HTR-8/SVneo (cell line): ENCODE results near the gene SMPD3.
A peak's percentile ranks its signal among the peaks of the same experiment; 100 is the strongest.

ENCODE experiments used
- DNase-seq: peaks from one replicate; pipeline ENCODE4 v3.0.0; 2011; ENCODE audit warnings: low spot score, mixed read lengths; ENCODE audit not compliant: insufficient read length
- FAIRE-seq: peaks from 2 replicates; lab custom pipeline; 2011; peaks lifted over from hg19 to GRCh38; lab: Jason Lieb, UNC

Gene SMPD3

DNA sequence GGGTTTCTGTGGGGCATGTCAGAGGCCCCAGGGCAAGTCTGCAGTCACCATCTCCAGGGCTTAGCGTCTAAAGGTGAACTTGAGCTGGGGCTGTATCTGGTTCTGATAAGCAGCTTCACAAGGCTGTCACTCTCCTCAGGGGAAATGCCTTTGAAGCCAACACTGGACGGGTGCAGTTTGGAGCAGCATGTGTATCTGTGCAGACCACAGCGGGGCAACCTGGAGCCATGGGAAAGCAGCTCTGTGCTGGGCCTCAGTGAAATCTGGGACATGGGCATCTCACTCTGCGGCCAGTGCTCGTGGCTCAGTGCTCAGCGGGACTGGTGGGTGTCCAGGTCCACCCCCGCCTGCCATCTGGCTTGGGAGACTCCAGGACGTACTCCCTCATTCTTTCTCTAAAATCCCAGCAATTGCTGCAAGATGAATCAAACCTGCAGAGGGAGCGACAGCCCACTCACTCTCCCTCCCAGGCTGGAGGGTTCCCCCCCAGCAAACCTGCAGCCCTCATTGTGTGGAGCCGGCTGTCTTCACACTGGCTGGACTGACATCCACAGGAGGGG, 74.0 kb downstream of the SMPD3 start:
- DNase-seq = no peak
- no peak for FAIRE-seq

GRCh38 chr16:68373528-68374245, 74.6 kb downstream of the SMPD3 start:
- FAIRE-seq (no peak), DNase-seq (no peak)

GRCh38 chr16:68372806-68373205, 75.5 kb downstream of the SMPD3 start:
- FAIRE-seq (no peak), DNase-seq (no peak)

DNA sequence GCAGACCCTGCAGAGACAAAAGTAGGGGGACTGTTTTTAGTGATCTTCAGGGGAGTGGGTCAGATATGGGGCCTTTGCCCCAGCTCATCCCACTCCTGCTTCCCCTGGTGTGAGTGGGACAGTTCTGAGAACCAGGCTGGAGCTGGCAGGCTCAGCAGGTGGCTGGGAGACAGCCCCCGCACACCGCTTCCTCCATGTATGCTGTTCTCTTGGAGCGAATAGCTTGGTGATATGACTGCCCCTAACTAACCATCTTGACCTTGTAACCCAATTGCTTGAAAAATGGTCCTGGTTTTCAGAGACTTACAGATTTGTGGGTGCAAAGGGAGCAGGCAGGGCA, 76.0 kb downstream of the SMPD3 start:
- FAIRE-seq = no peak
- DNase-seq = no peak

DNA sequence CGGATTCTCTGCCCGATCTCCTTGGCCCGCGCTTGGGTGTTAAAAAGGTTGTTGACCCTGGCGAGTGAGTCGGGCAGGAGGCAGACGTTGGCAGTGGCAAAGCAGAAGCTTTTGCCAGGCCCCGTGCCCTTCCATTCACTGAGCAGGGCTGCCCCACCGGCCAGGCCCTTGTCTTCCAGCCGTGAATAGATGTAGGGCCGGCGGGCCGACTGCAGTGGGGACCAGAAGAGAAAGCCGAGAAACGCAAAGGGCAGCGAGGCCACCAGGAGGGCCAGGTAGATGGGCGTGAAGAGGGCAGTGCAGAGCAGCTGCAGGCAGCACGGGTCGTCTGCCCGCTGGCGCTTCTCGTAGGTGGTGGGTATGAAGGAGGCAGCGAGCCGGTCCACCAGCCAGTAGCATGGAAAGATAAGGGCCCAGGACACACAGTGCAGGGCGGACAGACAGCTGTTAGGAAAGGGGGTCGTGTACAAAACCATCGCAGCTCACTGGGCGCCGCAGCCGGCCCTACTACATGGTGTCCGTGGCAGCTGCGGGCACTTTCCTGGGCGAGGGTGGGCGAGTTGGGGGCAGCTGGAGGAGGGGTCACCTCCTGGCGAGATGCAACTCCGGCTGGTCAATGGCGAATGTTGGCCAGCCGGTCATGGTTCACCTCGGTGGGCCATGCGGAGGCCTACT, 76.5 kb downstream of the SMPD3 start:
- FAIRE-seq = no peak

GRCh38 chr16:68371276-68371651, 77.0 kb downstream of the SMPD3 start:
- DNase-seq = no peak
- FAIRE-seq = no peak

More for the DNA sequence above, 76.5 kb downstream of the SMPD3 start:
- no peak for DNase-seq

DNA sequence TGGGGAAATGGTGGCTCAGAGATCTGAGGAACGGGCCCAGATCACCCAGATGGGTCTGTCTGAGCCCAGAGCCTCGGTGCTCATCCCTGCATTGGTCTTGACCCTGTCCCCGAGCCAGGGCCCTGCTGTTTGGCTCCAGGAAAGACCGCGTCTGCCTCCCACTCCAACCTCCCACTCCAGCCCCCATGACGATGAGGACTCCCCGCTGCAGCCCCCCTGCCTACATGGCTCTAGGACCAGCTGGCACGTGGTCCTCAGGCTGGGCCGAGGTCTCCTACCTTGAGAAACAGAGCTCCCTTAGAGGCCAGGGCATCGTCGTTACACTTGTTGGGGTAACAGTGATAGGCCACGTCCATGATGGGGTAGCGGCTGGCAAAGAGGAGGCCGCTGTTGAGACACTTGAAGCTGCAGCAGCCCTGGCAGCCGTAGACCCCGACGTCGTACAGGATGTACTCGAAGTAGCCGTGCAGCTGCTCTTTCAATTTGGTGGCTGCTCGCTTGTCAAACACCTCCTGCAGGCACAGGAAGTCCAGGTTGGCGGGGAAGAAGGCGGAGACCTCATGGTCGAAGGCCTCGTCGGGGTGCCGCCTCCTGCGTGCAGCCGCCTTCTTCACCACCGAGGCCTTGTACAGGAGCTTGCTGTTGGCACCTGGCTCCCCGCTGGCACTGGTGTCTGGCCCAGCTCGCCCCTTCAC, 77.6 kb downstream of the SMPD3 start:
- peak; percentile 59 for FAIRE-seq
- no peak for DNase-seq

DNA sequence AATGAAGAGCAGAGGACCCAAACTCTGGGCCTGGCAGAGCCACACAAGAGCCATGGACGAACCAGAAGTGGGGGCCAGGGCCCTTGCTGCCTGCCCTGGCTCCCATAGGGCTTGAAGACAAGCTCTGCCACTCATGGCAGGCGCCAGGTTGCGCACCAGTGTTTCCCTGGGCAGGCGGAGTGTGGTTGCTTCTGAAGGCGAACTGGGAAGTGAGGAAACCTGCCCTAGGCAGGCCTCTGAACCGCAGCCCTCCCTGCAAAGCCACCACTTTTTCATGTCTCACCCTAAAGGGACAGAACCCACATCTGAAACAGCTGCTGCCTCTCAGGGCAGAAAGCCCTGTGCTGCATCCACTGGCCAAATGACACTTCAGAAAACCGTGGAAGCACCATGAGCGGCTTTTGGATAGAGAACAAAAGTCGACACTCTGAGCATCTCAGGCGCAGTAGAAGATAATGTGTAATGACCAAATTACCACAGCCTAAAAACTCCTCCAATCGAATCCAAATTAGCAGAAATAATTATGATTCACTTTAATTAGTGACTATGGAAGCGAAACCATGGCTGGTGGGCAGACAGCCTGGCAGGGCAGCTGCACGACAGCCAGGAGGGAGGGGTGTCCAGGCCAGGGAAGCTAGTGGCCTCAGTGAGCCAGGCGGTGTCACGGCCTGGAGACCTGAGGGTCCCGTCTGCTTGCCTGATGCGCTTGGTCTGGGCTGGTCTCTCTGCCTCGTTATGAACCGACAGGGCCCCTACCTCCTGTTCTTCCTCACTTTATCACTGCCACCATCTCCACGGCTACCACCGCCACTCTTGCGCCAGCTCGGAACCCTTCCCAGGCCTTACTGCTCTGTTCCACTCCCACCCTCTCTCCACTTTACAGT, 78.4 kb downstream of the SMPD3 start:
- DNase-seq = no peak
- no peak for FAIRE-seq

GRCh38 chr16:68369168-68369567, 79.1 kb downstream of the SMPD3 start:
- FAIRE-seq = no peak

GRCh38 chr16:68368301-68368888, 79.9 kb downstream of the SMPD3 start:
- no peak for FAIRE-seq

More at GRCh38 chr16:68369168-68369567, 79.1 kb downstream of the SMPD3 start:
- no peak for DNase-seq

GRCh38 chr16:68367891-68368290, 80.4 kb downstream of the SMPD3 start:
- DNase-seq (no peak), FAIRE-seq (no peak)

More at GRCh38 chr16:68368301-68368888, 79.9 kb downstream of the SMPD3 start:
- no peak for DNase-seq

DNA sequence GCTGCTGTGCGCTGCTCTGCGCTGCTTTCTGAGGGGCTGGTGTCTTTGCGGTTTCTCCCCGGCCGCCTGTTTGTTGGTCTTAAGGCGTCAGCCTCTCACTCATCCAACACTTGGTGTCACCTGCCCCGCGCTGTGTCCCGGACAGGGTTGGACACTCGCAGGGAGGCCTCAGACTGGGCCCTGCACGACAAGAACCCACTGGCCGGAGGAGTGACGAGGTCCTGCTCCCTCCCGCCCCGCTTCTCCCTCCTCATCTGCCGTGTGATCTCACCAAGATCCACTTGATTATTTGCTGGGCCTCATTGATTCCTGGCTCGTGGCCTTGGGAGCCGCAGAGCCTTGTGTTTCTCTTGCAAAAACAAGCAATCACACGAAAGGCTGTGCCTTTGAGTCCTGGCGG, 80.9 kb downstream of the SMPD3 start:
- no peak for DNase-seq
- FAIRE-seq = no peak

DNA sequence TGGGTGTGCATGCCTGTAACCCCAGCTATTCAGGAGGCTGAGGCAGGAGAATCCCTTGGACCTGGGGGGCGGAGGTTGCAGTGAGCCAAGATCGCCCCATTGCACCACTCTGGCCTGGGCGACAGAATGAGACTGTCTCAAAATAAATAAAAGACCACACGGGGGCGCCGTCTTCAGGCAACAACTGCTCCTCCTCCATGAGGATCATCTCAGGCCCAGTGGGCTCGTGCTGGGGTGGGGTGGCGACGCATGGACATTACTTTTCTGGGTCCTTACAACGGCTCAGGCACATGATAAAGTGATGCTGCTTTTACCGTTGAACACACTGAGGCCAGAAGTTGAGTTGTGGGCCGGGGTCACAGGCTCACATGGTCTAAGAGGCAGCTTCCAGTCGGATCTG, 81.3 kb downstream of the SMPD3 start:
- no peak for FAIRE-seq
- DNase-seq = peak; percentile 64

GRCh38 chr16:68366062-68366461, 82.2 kb downstream of the SMPD3 start:
- FAIRE-seq = peak; percentile 9

DNA sequence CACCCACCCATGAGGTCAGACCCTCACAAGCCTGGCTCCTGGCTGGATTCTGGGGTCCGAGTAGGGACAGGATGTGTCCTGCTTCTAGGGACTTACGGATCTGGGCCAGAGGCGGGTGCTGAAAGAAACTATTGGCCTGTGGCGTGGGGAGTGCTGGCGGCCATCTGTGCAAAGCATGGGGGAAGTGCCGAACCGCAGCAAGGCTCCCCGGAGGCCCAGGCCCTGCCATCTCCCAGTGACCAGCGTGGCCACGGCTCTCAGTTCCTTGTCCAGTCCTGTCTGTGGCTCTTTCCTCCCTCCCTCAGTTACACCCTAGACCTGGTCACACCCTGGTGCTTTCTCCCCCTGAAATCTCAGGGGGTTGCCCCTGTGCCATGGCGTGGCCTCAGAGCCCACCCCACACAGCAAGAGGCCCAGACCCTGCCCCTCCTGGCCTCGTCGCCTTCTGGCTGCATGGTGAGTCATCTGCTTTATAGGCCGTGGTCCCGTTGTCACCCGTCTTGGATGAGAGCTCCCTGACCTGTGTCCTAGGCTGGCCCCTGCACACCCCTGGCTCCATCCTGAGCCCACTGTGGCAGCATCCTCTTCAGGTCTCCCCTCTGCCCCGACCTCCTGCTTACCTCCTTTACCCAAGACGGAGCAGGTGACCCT, 83.0 kb downstream of the SMPD3 start:
- no peak for FAIRE-seq
- no peak for DNase-seq

More at GRCh38 chr16:68366062-68366461, 82.2 kb downstream of the SMPD3 start:
- no peak for DNase-seq

DNA sequence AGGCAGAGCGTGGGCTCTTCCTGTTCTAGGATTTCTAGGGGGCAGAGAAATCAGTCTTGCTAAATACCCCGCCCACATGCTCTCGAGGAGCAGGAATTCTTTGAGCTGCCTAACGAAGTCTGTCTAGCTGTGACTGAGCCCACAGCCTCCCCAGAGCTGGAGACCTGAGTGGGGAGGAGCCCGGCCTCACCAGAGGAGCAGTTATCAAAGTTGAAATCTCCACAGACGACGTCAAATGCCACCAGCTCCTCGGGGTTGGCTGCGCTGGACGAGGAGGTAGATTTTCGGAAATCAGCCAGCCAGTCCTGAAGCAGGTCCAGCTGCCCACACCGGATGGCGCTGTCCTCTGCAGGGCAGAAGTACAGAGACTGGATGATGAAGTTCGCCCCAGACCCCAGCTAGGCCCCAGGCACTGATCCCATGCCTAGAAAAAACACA, 83.7 kb downstream of the SMPD3 start:
- DNase-seq (no peak), FAIRE-seq (no peak)

DNA sequence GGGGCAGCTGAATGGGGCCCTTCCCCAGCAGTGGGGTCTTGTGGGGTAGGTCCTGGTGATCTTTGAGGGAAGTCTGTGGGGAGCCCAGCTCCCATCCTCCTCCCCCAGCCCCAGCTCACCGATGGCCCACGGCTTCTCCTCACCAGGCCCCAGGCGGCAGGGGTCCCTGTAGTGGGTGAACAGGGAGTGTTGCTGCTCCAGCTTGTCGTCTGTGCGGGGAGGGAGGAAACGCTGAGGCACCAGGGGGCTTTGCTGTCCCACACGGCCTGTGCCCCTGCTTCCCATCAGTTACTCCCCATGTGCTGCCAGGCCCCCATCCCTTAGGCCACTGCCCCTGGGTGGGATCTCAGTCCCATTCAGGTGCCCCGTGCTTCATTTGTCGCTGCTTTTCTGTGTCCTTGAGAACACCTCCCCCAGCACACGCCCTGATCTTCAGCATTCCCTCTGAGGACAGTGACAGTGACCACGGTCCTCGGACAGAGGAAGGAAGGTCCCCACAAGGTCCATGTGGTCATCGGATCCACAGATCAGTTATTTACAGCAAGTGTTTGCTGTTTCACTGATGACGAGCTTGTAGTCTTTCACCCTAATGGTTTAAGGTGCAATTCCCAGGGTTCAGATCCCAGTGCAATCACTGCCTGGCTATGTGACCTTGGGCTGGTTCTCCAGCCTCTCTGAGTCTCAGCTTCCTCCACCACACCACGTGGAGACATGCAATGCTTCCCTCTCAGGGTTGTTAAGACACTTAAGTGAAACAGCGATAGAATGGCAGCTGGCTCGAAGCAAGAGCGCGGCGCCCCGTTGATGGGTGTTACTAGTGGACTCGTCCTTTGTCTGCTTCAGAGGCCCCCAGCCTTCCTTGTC, 84.4 kb downstream of the SMPD3 start:
- FAIRE-seq (peak; percentile 51), DNase-seq (no peak)

GRCh38 chr16:68362947-68363657, 85.2 kb downstream of the SMPD3 start:
- no peak for FAIRE-seq
- DNase-seq = no peak
